Stimulated activated CD4-positive, alpha-beta T cell treated with anti-CD3 and anti-CD28 coated beads, Interleukin-15, amount 100 ng/mL, for 1 hour (primary cell): ENCODE data around the gene MED27.

Experiments
- DNase-seq, 2 donors: peaks; one replicate each; pipeline ENCODE4 v3.0.0-alpha.2; 2020; ENCODE audit warnings: low read depth in 1 of 2, low spot score in 1 of 2

MED27 gene

DNA sequence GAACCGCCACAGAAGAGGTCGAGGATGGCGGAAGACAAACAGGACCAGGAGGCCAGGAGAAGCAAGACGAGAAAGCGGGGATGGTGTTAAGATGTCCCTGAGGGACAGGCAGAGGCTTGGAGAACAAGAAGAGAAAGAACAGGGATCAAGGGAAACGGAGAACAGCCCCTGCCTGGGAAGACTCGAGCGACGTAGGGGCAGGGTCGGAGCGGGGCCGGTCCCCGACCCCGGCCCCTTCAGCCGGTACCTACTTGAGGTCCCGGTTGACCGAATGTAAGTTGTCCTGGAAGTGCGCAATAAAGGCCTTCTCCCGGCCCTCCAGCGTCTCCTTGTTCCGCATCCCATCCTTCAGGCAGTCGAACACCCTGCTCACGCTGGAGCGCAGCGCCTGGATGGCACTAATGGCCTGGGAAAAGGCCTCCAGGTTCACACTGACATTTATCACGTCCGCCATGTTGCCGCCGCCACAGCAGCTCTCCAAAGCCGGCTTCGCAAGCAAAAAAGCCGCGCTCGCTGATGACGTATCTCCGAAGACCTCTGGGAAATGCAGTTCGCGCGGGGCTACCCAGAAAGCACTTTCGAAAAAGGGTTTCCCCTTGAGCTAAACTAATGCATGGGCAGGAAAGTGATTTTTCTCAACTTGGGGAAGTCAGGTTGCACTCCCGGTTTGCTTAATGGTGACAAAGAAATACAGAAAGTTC lies at the start of gene MED27:
MED27 (minus strand) TSS at position 477 of the 701 bp plus-strand sequence; CDS start at position 454, 23 bp downstream.
- peak; percentile 77 to 84 for DNase-seq

DNA sequence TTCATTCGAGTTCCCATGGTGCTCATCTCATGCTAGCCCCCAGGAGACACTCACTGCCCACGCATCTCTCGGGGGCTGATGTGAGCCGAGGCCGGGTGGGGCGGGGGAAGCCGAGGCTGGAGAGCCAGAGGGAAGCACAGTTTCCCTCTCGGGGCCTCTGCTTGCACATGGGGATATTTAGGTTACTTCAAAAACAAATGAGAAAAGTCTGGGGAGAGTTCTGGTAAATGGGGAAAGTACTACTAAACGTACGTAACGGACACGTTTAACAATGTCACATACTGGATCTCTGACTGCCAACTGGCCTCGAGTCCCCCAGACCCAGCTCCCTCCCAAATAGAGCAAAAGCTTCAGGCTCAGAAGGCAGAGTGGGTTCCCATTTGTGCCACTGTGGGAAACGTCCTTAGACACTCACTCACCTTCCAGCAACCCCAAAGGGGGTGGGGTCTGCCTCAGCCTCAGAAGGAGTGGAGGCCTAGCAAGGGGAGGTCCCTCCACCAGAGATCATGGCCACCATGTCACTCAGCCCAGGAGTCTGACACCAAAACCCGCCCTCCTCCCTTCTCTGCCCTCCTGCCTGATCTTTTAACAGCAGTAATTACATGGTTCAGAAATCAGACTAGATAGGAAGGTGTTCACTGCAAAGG lies 48.3 kb upstream of the MED27 start:
- no peak for DNase-seq

- no peak for DNase-seq
Measured at GRCh38 chr9:132126680-132127236, 47.1 kb upstream of the MED27 start.

GRCh38 chr9:132125944-132126679 lies 46.4 kb upstream of the MED27 start:
- DNase-seq, result no peak

GRCh38 chr9:132125361-132125760 lies 45.7 kb upstream of the MED27 start:
- DNase-seq, result no peak

DNA sequence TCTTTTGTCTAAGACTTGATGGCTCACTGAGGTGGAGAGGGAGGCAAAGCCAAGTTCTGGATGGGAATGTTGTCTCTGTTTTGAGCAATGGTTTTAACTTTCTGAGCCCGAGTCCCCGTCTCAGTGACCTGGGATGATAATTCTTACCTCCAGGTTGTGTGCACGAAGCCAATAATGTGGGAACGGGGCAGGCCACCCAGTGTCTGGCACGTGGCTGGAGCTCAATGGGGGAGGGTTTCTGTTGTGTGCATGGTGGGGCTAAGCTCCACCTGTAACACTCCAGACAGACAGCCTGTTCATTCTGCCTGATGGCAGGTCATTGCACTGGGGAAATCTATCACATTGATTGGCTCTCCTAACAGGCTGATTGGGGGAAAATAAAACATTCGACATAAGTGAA lies 45.1 kb upstream of the MED27 start:
- DNase-seq, result no peak

DNA sequence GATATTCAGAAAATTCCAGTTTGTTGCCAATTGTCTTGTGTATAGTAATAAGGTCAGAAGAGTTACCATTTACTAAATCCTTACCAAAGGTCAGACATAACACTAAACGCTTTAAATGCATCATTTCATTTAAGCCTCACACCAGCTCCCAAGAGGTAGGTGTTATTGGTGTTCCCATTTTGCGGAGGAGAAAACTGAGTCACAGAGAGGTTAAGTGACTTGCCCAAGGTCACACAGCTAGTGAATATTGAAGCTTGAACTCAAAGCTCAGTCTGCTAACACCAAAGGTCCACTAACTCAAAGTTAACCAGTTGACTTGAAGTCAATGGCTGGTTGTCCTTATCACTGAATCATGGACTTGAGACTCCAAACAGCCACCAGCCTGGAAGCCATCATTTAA lies 41.4 kb upstream of the MED27 start:
- no peak for DNase-seq

- no peak for DNase-seq
Measured at GRCh38 chr9:132117694-132118093, 38.0 kb upstream of the MED27 start.

DNA sequence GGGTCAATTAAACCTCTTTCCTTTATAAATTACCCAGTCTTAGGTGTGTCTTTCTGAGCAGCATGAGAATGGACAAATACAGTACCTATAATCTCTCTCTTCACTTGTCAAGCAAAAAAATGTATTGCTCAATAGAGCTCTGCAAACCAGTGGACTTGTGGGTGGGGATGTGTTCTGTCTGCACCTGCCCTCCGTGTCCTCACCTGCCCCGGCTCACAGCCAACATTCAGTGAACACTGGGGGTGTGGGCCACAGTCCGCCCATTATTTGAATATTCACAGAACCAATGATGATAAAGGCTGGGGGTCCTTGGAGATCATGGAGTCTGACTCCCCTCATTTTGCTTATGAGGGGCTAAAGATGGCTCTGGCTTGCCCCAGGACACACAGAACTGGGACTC lies 36.9 kb upstream of the MED27 start:
- no peak for DNase-seq

DNA sequence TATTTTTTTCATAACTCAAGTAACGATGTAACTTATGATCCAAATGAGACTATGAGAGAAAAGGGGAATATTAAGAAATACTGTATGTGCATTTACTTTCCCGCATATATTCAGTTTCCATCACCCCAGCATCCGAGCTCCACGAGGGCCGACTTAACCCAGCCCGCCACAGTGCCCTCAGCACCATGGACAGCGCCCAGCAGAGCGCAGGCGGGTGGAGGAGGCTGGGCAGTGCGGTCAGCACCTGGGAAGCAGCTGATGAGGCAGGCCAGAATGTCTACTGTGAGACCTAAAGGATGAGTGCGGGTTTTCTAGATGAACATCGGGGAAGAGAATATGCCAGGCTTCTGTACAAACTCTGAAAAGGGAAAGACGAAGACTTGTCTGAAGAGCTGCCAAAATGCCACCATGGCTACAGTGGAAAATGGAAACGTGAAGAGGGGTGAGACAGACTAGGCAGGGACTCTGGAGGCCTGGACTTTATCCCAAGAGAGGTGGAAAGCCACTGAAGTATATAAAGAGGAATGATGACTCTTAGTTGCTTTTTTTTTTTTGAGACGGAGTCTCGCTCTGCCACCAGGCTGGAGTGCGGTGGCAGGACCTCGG lies 34.5 kb upstream of the MED27 start:
- peak in 1 of 2 donors; percentile 10 for DNase-seq

GRCh38 chr9:132109291-132109690 lies 29.6 kb upstream of the MED27 start:
- no peak for DNase-seq

- DNase-seq, result no peak
Measured at GRCh38 chr9:132108728-132109127, 29.1 kb upstream of the MED27 start.

GRCh38 chr9:132099741-132100407 lies 20.2 kb upstream of the MED27 start:
- DNase-seq, result no peak

DNA sequence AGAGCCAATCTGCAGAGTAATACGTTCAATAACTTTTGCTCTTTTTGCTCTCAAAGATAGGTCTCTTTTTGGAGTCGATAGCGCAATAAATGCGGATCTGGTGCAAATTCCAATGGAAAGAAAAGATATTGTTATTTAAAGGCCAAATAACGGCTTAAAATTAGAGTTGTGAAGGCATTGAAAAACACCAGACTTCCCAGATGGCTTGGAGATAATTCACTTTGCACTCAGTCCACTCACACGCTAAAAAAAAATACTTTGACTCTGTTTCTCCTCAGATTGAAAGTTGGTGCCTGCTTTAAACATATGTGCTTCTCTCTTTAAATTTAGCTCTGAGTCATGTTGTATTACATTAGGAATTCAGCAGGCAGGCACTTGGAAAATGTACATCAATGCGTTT lies 19.5 kb upstream of the MED27 start:
- no peak for DNase-seq

DNA sequence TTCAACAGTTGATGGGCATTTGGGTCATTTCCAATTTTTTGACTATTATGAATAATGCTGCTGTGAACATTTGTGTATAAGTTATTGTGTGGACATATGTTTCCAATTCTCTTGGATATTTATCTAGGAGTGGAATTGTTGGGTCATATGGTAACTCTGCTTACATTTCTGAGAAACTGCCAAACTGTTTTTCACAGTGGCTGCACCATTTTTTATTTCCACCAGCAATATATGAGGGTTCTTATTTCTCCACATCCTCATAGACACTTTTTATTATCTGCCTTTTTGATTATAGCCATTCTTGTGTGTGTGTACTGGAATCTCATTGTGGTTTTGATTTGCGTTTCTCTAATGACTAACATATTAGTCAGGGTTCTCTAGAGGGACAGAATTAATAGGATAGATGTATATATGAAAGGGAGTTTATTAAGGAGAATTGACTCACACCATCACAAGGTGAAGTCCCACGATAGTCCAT lies 14.7 kb upstream of the MED27 start:
- no peak for DNase-seq

GRCh38 chr9:132090771-132091170 lies 11.1 kb upstream of the MED27 start:
- DNase-seq, result no peak

GRCh38 chr9:132087438-132088030 lies 7.9 kb upstream of the MED27 start:
- no peak for DNase-seq

GRCh38 chr9:132082188-132082587 lies 2.5 kb upstream of the MED27 start:
- DNase-seq, result no peak

GRCh38 chr9:132078699-132079356 lies 839 bp downstream of the MED27 start:
- no peak for DNase-seq
